Stomach (tissue), 9 donors: ENCODE results near the gene CASP8AP2. TPM values are rescaled to one million over a fixed set of nuclear protein-coding genes. Genes with fewer than 3 reads are reported as not detected.
"Not testable (repeated sequence)": the region's sequence is repeated elsewhere in the genome, so short reads cannot be mapped to it uniquely, and the experiment has no call there.

ENCODE experiments used
- DNase-seq, 2 donors: peaks; one replicate each; pipeline versions ENCODE4 v3.0.0 to v3.0.0-alpha.2; 2013 to 2019
- H3K27ac ChIP-seq, 5 donors: fragments of 200-600 bp in 4 of 5; sonication (generic) in 4 of 5; one replicate each; pipeline ENCODE4 v1.5.1; 2013 to 2019; ENCODE audit warnings: mild to moderate bottlenecking in 1 of 5, moderate library complexity in 1 of 5
- H3K27me3 ChIP-seq, 3 donors: fragments of 200-600 bp; sonication (generic); one replicate each; pipeline ENCODE4 v1.5.1; 2017 to 2019; ENCODE audit warnings: mixed run types in 1 of 3
- H3K36me3 ChIP-seq, 4 donors: fragments of 200-600 bp; sonication (generic); 1 replicate in 3 of 4; 2 replicates in 1 of 4; pipeline ENCODE4 v1.5.1; 2016 to 2019
- H3K4me1 ChIP-seq, 4 donors: fragments of 200-600 bp; sonication (generic); one replicate each; pipeline ENCODE4 v1.5.1; 2016 to 2019
- H3K4me3 ChIP-seq, 4 donors: fragments of 200-600 bp; sonication (generic) in 3 of 4; one replicate each; pipeline ENCODE4 v1.5.1; 2016 to 2019; ENCODE audit warnings: mild to moderate bottlenecking in 1 of 4
- H3K9me3 ChIP-seq, 4 donors: fragments of 200-600 bp; sonication (generic); one replicate each; pipeline ENCODE4 v1.5.1; 2016 to 2019
- CTCF ChIP-seq, 7 experiments: fragments of 450-650 bp in 4 of 7; fragments of 200-600 bp in 3 of 7; sonication (generic) in 3 of 7; IDR thresholded peaks; one replicate each; pipeline ENCODE4 v1.5.1; 2016 to 2019; ENCODE audit warnings: antibody characterized with exemption in 7 of 7, control low read depth in 2 of 7, mild to moderate bottlenecking in 1 of 7
- EP300 ChIP-seq: sonication (generic); formaldehyde crosslinking; IDR thresholded peaks from one replicate; pipeline ENCODE4 v1.6.1; 2017; ENCODE audit warnings: antibody characterized with exemption
- POLR2A ChIP-seq, 4 donors: fragments of 450-650 bp; IDR thresholded peaks; one replicate each; pipeline ENCODE4 v1.6.1; 2016; ENCODE audit warnings: antibody characterized with exemption in 4 of 4, control low read depth in 2 of 4, mild to moderate bottlenecking in 1 of 4, moderate library complexity in 1 of 4
- POLR2AphosphoS5 ChIP-seq, 3 donors: sonication (generic); formaldehyde crosslinking; IDR thresholded peaks; one replicate each; pipeline ENCODE4 v1.6.1; 2016; ENCODE audit warnings: antibody characterized with exemption in 3 of 3
- WGBS, 5 donors: extraction: QIAGEN DNeasy Blood & Tissue Kit in 3 of 5; methylation state at CpG; one replicate each; pipeline versions ENCODE4 v1.1.5 to v1.1.7; 2013 to 2018; 5-methylcytosine and 5-hydroxymethylcytosine counted together
- intact Hi-C: fragments of 100-400 bp; cut with DNase I; formaldehyde crosslinking; loops from one replicate; pipeline ENCODE4 v1.15.1; 2023; ENCODE audit warnings: low total_unique reads
- polyA plus RNA-seq, 3 donors: library from polyadenylated mRNA; stranded (reverse); fragments of 200-250 nt; gene quantifications; one replicate each; pipeline ENCODE4 v1.2.3, GENCODE V29; 2013
- total RNA-seq, 5 donors: library from RNA; depleted of rRNA; stranded (reverse); fragments of >200 nt; gene quantifications; one replicate each; pipeline versions ENCODE4 v1.1.0 to v1.2.3, GENCODE V29; 2014 to 2016
- donor health status: healthy with polysubstance abuse.
- donor health status: Bipolar disorder and iron deficiency.
- donor health status: healthy.

CASP8AP2 gene
- total and polyA plus RNA-seq, 8 donors, result 3.1 to 35.3 (median 9.4) TPM

DNA sequence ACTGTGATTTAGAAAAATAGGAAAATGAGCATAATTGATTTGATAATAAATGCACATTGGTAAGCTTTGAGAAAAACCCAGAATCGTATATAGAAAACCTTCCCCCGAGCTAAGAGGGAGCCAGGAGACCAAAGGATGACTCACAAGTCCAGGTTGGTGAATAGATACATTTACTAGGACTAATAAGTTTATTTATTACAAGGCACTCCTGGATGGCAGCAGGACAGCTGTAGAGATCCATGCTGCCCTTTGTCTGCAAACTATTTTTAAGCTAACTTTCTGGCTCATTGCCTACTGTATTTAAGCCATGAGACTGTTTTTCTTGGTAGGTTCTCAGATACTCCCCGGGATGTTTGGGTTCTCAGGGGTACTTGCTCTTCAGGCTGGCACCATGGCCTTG is 13.4 kb downstream of the CASP8AP2 start:
- TF ChIP-seq CTCF (IDR thresholded peaks at IDR 0.05) (no peak), POLR2A (IDR thresholded peaks at IDR 0.05) (no peak), EP300 (no peak), POLR2AphosphoS5 (IDR thresholded peaks at IDR 0.05) (no peak)
- Histone ChIP-seq H3K4me3 (no peak overlapping the region), H3K27ac (no peak overlapping the region), H3K4me1 (peaks cover 0 to 17% (median 11%) of the 10 kb centered on the region in 4 donors), H3K9me3 (no peaks in the 10 kb centered on the region), H3K27me3 (no peaks in the 10 kb centered on the region), H3K36me3 (peaks cover 0 to 38% (median 28%) of the 10 kb centered on the region in 4 donors)
- no peak for DNase-seq
- intact Hi-C loops, result no loop called here
- WGBS, 5 donors, result 60 to 81% (median 73%) methylated on average over 3 of the region's 3 CpGs

DNA sequence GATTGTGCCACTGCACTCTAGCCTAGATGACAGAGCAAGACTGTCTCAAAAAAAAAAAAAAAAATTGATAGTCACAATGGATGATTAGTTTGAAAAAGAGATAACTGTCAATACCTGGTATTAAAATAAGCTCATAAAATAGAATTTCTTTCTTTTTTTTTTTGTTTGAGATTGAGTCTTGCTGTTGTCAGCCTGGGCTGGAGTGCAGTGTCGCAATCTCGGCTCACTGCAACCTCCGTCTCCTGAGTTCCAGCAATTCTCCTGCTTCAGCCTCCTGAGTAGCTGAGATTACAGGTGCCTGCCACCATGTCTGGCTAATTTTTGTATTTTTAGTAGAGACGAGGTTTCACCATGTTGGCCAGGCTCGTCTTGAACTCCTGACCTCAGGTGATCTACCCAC is 17.8 kb downstream of the CASP8AP2 start:
- H3K27ac ChIP-seq, H3K27me3 ChIP-seq, intact Hi-C loops, DNase-seq, H3K4me3 ChIP-seq, H3K9me3 ChIP-seq: not testable (repeated sequence)
- 93 to 96% (median 94%) methylated on average over 5 of the region's 5 CpGs for whole genome bisulfite sequencing, 5 donors
- Histone ChIP-seq H3K4me1 (peaks cover 0 to 17% (median 11%) of the 10 kb centered on the region in 4 donors), H3K36me3 (peaks cover 0 to 61% (median 55%) of the 10 kb centered on the region in 4 donors)

DNA sequence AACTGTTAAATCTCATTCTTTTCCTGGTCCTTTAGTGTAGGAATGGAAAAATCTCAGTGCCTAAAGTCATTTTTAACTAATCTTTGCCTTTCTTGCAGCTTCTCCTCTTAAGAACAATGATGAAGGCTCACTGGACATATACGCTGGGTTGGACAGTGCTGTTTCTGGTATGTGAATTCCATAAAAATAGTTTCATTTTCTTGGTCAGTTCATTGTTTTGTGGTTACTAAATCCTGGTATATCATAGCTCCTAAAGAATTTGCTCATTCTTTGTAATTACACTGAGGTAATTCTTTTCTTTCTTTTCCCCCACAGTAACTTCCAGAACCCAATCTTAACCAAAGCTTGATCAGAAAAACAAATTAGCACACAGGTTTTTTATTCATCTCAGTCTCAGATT is 23.4 kb downstream of the CASP8AP2 start:
- Histone ChIP-seq H3K4me1 (no peaks in the 10 kb centered on the region), H3K36me3 (peaks cover 35 to 93% (median 88%) of the 10 kb centered on the region in 4 donors), H3K9me3 (no peaks in the 10 kb centered on the region), H3K4me3 (no peak overlapping the region), H3K27ac (no peak overlapping the region), H3K27me3 (no peaks in the 10 kb centered on the region)
- no peak for DNase-seq
- TF ChIP-seq CTCF (IDR thresholded peaks at IDR 0.05) (no peak), EP300 (no peak), POLR2A (IDR thresholded peaks at IDR 0.05) (no peak), POLR2AphosphoS5 (IDR thresholded peaks at IDR 0.05) (no peak)
- 97 to 100% (median 100%) methylated on average over 1 of the region's 1 CpG for WGBS, 5 donors
- intact Hi-C loops, result no loop called here

DNA sequence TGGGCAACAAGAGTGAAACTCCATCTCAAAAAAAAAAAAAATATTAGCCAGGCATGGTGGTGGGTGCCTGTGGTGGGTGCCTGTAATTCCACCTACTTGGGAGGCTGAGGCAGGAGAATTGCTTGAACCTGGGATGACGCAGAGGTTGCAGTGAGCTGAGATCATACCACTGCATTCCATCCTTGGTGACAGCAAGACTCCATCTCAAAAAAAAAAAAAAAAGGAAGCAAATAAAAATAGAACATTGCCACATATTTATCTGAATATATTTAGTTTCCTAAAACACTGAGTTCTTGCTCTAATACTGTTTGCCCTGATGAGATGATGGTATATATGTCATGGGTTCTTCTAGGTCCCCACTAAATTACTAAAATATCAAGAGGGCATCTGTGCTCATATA is 28.4 kb downstream of the CASP8AP2 start:
- intact Hi-C loops, result no loop called here
- Histone ChIP-seq H3K9me3 (no peaks in the 10 kb centered on the region), H3K4me3 (no peak overlapping the region), H3K4me1 (no peaks in the 10 kb centered on the region), H3K27ac (no peak overlapping the region), H3K36me3 (peaks cover 77 to 100% (median 100%) of the 10 kb centered on the region in 4 donors), H3K27me3 (no peaks in the 10 kb centered on the region)
- TF ChIP-seq POLR2AphosphoS5 (IDR thresholded peaks at IDR 0.05), result no peak
- no peak for TF ChIP-seq CTCF (IDR thresholded peaks at IDR 0.05)
- TF ChIP-seq POLR2A (IDR thresholded peaks at IDR 0.05), result no peak
- TF ChIP-seq EP300, result no peak
- no peak for DNase-seq
- WGBS, 5 donors, result 91 to 100% (median 95%) methylated on average over 1 of the region's 1 CpG

DNA sequence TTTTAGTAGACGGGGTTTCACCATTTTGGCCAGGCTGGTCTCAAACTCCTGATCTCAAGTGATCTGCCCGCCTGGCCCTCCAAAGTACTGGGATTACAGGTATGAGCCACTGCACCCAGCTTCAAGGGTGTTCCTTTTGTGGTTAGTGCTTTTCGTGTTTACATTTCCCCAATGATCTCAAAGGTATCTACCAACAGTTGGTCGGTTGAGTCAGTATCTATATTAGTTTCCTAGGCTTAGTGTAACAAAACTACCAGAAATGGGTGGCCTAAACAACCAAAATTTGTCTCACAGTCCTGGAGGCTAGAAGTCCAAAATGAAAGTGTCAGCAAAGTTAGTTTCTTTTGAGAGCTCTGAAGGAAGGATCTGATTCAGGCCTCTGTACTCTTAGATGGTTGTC is 30.1 kb downstream of the CASP8AP2 start:
- 83 to 90% (median 86%) methylated on average over 4 of the region's 4 CpGs for WGBS, 5 donors
- Histone ChIP-seq H3K27me3 (no peaks in the 10 kb centered on the region), H3K4me1 (no peaks in the 10 kb centered on the region), H3K4me3 (no peak overlapping the region), H3K9me3 (no peaks in the 10 kb centered on the region), H3K36me3 (peaks cover 67 to 100% (median 99%) of the 10 kb centered on the region in 4 donors), H3K27ac (no peak overlapping the region)
- no peak for DNase-seq
- intact Hi-C loops, result no loop called here
- TF ChIP-seq CTCF (IDR thresholded peaks at IDR 0.05) (no peak), POLR2A (IDR thresholded peaks at IDR 0.05) (no peak), EP300 (no peak), POLR2AphosphoS5 (IDR thresholded peaks at IDR 0.05) (no peak)
